Liver (tissue), 9 donors: ENCODE data around the gene HJURP. TPM values are rescaled to one million over a fixed set of nuclear protein-coding genes. Genes with fewer than 3 reads are reported as not detected.
A peak's percentile ranks its signal among the peaks of the same experiment; 100 is the strongest.

Experiments used
- DNase-seq: peaks from one replicate; pipeline ENCODE4 v3.0.0-alpha.2; 2017; ENCODE audit warnings: low spot score
- H3K27ac ChIP-seq, 2 donors: one replicate each; pipeline ENCODE4 v1.7.0; 2013; ENCODE audit warnings: inconsistent platforms in 2 of 2, low read length in 2 of 2, control low read depth in 1 of 2, low read depth in 1 of 2, mild to moderate bottlenecking in 1 of 2
- H3K27me3 ChIP-seq, 4 donors: one replicate each; pipeline versions ENCODE4 v1.6.1 to v1.7.0; 2013; ENCODE audit warnings: low read length in 3 of 4, inconsistent platforms in 1 of 4, mild to moderate bottlenecking in 1 of 4, moderate library complexity in 1 of 4; ENCODE audit not compliant: control insufficient read depth in 4 of 4, insufficient read depth in 4 of 4
- H3K36me3 ChIP-seq, 4 donors: one replicate each; pipeline versions ENCODE4 v1.6.1 to v1.7.0; 2013; ENCODE audit warnings: low read length in 3 of 4, mild to moderate bottlenecking in 3 of 4, low read depth in 1 of 4, moderate library complexity in 1 of 4; ENCODE audit not compliant: control insufficient read depth in 4 of 4, insufficient read depth in 3 of 4
- H3K4me1 ChIP-seq, 4 donors: one replicate each; pipeline versions ENCODE4 v1.6.1 to v1.7.0; 2013; ENCODE audit warnings: low read length in 3 of 4, mild to moderate bottlenecking in 3 of 4, moderate library complexity in 1 of 4; ENCODE audit not compliant: control insufficient read depth in 4 of 4, insufficient read depth in 4 of 4
- H3K4me3 ChIP-seq, 3 donors: one replicate each; pipeline versions ENCODE4 v1.6.1 to v1.7.0; 2013; ENCODE audit warnings: low read length in 3 of 3, control low read depth in 1 of 3, low read depth in 1 of 3, mild to moderate bottlenecking in 1 of 3
- H3K9ac ChIP-seq, 2 donors: one replicate each; pipeline ENCODE4 v1.7.0; 2013; ENCODE audit warnings: low read length in 2 of 2, mild to moderate bottlenecking in 2 of 2, moderate library complexity in 2 of 2, control low read depth in 1 of 2, low read depth in 1 of 2
- H3K9me3 ChIP-seq, 4 donors: one replicate each; pipeline versions ENCODE4 v1.6.1 to v1.7.0; 2013; ENCODE audit warnings: low read length in 3 of 4; ENCODE audit not compliant: control insufficient read depth in 4 of 4
- EGR1 ChIP-seq, 2 donors: IDR thresholded peaks; 2 replicates each; pipeline ENCODE4 v1.6.1; 2016 to 2018; ENCODE audit warnings: antibody characterized with exemption in 2 of 2, low read depth in 2 of 2
- FOXA1 ChIP-seq: IDR thresholded peaks from 2 replicates; pipeline ENCODE4 v1.6.1; 2016; ENCODE audit warnings: antibody characterized with exemption
- FOXA2 ChIP-seq: IDR thresholded peaks from 2 replicates; pipeline ENCODE4 v1.6.1; 2016; ENCODE audit warnings: antibody characterized with exemption
- HNF4A ChIP-seq, 2 donors: conservative IDR thresholded peaks; 2 replicates each; pipeline ENCODE4 v1.6.1; 2016; ENCODE audit warnings: antibody characterized with exemption in 2 of 2, mild to moderate bottlenecking in 2 of 2
- JUND ChIP-seq, 2 donors: IDR thresholded peaks; 2 replicates each; pipeline ENCODE4 v1.6.1; 2016; ENCODE audit warnings: antibody characterized with exemption in 2 of 2
- NR2F2 ChIP-seq: IDR thresholded peaks from 2 replicates; pipeline ENCODE4 v1.6.1; 2016; ENCODE audit warnings: antibody characterized with exemption
- RAD21 ChIP-seq, 2 donors: IDR thresholded peaks; 2 replicates each; pipeline ENCODE4 v1.6.1; 2016; ENCODE audit warnings: antibody characterized with exemption in 2 of 2, mild to moderate bottlenecking in 2 of 2
- RXRA ChIP-seq, 2 donors: IDR thresholded peaks; 2 replicates each; pipeline ENCODE4 v1.6.1; 2017 to 2018; ENCODE audit warnings: antibody characterized with exemption in 2 of 2, mild to moderate bottlenecking in 1 of 2
- TAF1 ChIP-seq: conservative IDR thresholded peaks from 2 replicates; pipeline ENCODE4 v1.6.1; 2016; ENCODE audit warnings: antibody characterized with exemption, mild to moderate bottlenecking
- YY1 ChIP-seq: IDR thresholded peaks from 2 replicates; pipeline ENCODE4 v1.6.1; 2016; ENCODE audit warnings: antibody characterized with exemption, mild to moderate bottlenecking
- whole genome bisulfite sequencing: extraction: QIAGEN DNeasy Blood & Tissue Kit; methylation state at CpG from one replicate; pipeline ENCODE4 v1.1.7; 2013; 5-methylcytosine and 5-hydroxymethylcytosine counted together
- polyA plus RNA-seq, 2 donors: library from polyadenylated mRNA; stranded (reverse) in 1 of 2; unstranded in 1 of 2; fragments of 200-250 nt in 1 of 2; fragments of >200 nt in 1 of 2; fragmentation: Nextera tagmentation in 1 of 2; extraction: Ambion mirVana in 1 of 2; gene quantifications; one replicate each; pipeline versions ENCODE4 v1.2.1 to v1.2.3, GENCODE V29; 2013 to 2015
- total RNA-seq, 2 donors: library from RNA; depleted of rRNA; stranded (reverse); fragments of >200 nt; gene quantifications; one replicate each; pipeline ENCODE4 v1.2.3, GENCODE V29; 2014
- TF ChIP-seq, protein P1 (sequence below): IDR thresholded peaks from 2 replicates; pipeline ENCODE4 v1.6.1; 2016; ENCODE audit warnings: antibody characterized with exemption
- TF ChIP-seq, protein P2 (sequence below): IDR thresholded peaks from 2 replicates; pipeline ENCODE4 v1.6.1; 2016; ENCODE audit warnings: antibody characterized with exemption, mild to moderate bottlenecking
- TF ChIP-seq, protein P3 (sequence below): IDR thresholded peaks from 2 replicates; pipeline ENCODE4 v1.6.1; 2016; ENCODE audit warnings: antibody characterized with exemption
- TF ChIP-seq, protein P4 (sequence below): fragments of 150-350 bp; IDR thresholded peaks from 2 replicates; pipeline ENCODE4 v1.5.1; 2017; ENCODE audit warnings: improper control_type of control experiment, low read depth, low read length; ENCODE audit not compliant: missing input control
- TF ChIP-seq, protein P5 (sequence below): IDR thresholded peaks from 2 replicates; pipeline ENCODE4 v1.6.1; 2016; ENCODE audit warnings: antibody characterized with exemption
- donor health status: healthy.
- donor health status: healthy.
- donor health status: healthy.
- donor health status: healthy.
- donor health status: healthy.

Gene HJURP
- total and polyA plus RNA-seq, 4 donors, result 0.08 to 32.9 (median 1.4) TPM

DNA sequence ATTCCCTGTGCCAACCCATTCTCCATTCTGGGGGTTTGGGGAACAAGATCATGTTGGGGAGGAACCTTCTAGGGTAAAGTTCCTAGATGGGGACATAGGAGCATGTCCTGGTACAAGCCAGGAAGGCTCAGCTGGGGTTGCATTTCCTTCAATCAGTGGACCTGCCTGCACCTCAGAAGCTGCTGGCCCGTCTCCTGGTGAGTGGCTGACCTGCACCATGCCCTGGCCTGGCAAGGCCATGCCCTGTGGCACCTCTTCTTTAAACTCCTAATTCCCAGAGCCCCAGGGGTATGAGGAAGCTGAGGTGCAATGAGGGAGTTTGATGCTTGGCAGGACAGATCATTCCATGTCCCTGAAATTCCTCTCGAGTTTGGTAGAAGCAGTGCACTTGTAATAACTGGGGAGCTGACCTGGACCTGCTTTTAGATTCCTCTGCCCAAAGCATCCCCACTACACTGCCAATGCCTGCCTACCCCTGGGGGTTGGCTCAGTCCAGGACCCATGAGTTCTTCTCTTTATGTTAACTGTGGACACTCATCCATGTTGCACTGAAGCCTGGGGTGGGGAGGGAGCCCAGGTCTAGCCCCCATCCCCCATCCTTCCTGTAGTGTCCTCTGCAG is 50.9 kb downstream of the HJURP start:
- DNase-seq, result peak; percentile 9
- Histone ChIP-seq H3K9ac (no peak overlapping the region), H3K36me3 (no peaks in the 10 kb centered on the region), H3K4me3 (no peak overlapping the region), H3K27ac (no peak overlapping the region), H3K27me3 (no peaks in the 10 kb centered on the region), H3K9me3 (no peaks in the 10 kb centered on the region), H3K4me1 (no peaks in the 10 kb centered on the region)
- TF ChIP-seq, protein P1, sequence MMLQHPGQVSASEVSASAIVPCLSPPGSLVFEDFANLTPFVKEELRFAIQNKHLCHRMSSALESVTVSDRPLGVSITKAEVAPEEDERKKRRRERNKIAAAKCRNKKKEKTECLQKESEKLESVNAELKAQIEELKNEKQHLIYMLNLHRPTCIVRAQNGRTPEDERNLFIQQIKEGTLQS, result no peak
- TF ChIP-seq, protein P2, sequence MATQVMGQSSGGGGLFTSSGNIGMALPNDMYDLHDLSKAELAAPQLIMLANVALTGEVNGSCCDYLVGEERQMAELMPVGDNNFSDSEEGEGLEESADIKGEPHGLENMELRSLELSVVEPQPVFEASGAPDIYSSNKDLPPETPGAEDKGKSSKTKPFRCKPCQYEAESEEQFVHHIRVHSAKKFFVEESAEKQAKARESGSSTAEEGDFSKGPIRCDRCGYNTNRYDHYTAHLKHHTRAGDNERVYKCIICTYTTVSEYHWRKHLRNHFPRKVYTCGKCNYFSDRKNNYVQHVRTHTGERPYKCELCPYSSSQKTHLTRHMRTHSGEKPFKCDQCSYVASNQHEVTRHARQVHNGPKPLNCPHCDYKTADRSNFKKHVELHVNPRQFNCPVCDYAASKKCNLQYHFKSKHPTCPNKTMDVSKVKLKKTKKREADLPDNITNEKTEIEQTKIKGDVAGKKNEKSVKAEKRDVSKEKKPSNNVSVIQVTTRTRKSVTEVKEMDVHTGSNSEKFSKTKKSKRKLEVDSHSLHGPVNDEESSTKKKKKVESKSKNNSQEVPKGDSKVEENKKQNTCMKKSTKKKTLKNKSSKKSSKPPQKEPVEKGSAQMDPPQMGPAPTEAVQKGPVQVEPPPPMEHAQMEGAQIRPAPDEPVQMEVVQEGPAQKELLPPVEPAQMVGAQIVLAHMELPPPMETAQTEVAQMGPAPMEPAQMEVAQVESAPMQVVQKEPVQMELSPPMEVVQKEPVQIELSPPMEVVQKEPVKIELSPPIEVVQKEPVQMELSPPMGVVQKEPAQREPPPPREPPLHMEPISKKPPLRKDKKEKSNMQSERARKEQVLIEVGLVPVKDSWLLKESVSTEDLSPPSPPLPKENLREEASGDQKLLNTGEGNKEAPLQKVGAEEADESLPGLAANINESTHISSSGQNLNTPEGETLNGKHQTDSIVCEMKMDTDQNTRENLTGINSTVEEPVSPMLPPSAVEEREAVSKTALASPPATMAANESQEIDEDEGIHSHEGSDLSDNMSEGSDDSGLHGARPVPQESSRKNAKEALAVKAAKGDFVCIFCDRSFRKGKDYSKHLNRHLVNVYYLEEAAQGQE, result no peak
- TF ChIP-seq RXRA (IDR thresholded peaks at IDR 0.05) (no peak), RAD21 (IDR thresholded peaks at IDR 0.05) (no peak), EGR1 (IDR thresholded peaks at IDR 0.05; ENCODE audit: low read depth in 2 of 2) (no peak), JUND (IDR thresholded peaks at IDR 0.05) (no peak), TAF1 (no peak), NR2F2 (no peak), HNF4A (conservative IDR thresholded peaks at IDR 0.05) (no peak), FOXA2 (no peak), YY1 (no peak), FOXA1 (no peak)
- TF ChIP-seq, protein P3, sequence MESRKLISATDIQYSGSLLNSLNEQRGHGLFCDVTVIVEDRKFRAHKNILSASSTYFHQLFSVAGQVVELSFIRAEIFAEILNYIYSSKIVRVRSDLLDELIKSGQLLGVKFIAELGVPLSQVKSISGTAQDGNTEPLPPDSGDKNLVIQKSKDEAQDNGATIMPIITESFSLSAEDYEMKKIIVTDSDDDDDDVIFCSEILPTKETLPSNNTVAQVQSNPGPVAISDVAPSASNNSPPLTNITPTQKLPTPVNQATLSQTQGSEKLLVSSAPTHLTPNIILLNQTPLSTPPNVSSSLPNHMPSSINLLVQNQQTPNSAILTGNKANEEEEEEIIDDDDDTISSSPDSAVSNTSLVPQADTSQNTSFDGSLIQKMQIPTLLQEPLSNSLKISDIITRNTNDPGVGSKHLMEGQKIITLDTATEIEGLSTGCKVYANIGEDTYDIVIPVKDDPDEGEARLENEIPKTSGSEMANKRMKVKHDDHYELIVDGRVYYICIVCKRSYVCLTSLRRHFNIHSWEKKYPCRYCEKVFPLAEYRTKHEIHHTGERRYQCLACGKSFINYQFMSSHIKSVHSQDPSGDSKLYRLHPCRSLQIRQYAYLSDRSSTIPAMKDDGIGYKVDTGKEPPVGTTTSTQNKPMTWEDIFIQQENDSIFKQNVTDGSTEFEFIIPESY, result no peak
- TF ChIP-seq, protein P4, sequence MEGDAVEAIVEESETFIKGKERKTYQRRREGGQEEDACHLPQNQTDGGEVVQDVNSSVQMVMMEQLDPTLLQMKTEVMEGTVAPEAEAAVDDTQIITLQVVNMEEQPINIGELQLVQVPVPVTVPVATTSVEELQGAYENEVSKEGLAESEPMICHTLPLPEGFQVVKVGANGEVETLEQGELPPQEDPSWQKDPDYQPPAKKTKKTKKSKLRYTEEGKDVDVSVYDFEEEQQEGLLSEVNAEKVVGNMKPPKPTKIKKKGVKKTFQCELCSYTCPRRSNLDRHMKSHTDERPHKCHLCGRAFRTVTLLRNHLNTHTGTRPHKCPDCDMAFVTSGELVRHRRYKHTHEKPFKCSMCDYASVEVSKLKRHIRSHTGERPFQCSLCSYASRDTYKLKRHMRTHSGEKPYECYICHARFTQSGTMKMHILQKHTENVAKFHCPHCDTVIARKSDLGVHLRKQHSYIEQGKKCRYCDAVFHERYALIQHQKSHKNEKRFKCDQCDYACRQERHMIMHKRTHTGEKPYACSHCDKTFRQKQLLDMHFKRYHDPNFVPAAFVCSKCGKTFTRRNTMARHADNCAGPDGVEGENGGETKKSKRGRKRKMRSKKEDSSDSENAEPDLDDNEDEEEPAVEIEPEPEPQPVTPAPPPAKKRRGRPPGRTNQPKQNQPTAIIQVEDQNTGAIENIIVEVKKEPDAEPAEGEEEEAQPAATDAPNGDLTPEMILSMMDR, result no peak
- TF ChIP-seq, protein P5, sequence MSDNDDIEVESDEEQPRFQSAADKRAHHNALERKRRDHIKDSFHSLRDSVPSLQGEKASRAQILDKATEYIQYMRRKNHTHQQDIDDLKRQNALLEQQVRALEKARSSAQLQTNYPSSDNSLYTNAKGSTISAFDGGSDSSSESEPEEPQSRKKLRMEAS, result no peak
- WGBS, result 75% methylated on average over 2 of the region's 2 CpGs
